Liver (tissue), 3 donors: ENCODE measurements around the gene WWOX.

ENCODE experiments used
- JUND ChIP-seq, 2 donors: IDR thresholded peaks; 2 replicates each; pipeline ENCODE4 v1.6.1; 2016; ENCODE audit warnings: antibody characterized with exemption in 2 of 2
- RXRA ChIP-seq, 2 donors: IDR thresholded peaks; 2 replicates each; pipeline ENCODE4 v1.6.1; 2017 to 2018; ENCODE audit warnings: antibody characterized with exemption in 2 of 2, mild to moderate bottlenecking in 1 of 2
- TAF1 ChIP-seq: conservative IDR thresholded peaks from 2 replicates; pipeline ENCODE4 v1.6.1; 2016; ENCODE audit warnings: antibody characterized with exemption, mild to moderate bottlenecking
- TF ChIP-seq, protein P1 (sequence below): fragments of 150-350 bp; IDR thresholded peaks from 2 replicates; pipeline ENCODE4 v1.5.1; 2017; ENCODE audit warnings: improper control_type of control experiment, low read depth, low read length; ENCODE audit not compliant: missing input control
- TF ChIP-seq, protein P2 (sequence below): IDR thresholded peaks from 2 replicates; pipeline ENCODE4 v1.6.1; 2016; ENCODE audit warnings: antibody characterized with exemption
- TF ChIP-seq, protein P3 (sequence below): IDR thresholded peaks from 2 replicates; pipeline ENCODE4 v1.6.1; 2016; ENCODE audit warnings: antibody characterized with exemption
- donor health status: healthy.
- donor health status: healthy.

DNA sequence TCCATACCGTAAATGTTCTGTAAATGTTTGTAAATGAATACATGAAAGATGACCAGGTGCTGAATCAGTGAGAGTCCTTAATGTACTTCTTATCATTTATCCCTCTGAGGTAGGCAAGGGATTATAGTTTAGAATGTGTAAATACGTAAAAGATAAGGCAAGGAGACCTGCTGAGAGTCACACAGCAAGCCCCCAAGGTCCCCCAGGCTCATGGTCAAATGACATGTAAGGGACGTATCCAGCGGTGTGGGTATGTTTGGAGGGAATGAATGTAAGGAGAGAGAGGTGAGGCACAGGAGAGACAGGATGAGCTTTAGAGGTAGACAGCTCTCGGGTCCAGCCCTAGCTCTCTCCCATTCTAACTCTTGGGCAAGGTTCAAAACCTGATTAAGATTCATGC, 341.8 kb downstream of the WWOX start:
- TF ChIP-seq TAF1: no peak
- TF ChIP-seq, protein P1, sequence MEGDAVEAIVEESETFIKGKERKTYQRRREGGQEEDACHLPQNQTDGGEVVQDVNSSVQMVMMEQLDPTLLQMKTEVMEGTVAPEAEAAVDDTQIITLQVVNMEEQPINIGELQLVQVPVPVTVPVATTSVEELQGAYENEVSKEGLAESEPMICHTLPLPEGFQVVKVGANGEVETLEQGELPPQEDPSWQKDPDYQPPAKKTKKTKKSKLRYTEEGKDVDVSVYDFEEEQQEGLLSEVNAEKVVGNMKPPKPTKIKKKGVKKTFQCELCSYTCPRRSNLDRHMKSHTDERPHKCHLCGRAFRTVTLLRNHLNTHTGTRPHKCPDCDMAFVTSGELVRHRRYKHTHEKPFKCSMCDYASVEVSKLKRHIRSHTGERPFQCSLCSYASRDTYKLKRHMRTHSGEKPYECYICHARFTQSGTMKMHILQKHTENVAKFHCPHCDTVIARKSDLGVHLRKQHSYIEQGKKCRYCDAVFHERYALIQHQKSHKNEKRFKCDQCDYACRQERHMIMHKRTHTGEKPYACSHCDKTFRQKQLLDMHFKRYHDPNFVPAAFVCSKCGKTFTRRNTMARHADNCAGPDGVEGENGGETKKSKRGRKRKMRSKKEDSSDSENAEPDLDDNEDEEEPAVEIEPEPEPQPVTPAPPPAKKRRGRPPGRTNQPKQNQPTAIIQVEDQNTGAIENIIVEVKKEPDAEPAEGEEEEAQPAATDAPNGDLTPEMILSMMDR: no peak
- TF ChIP-seq, protein P2, sequence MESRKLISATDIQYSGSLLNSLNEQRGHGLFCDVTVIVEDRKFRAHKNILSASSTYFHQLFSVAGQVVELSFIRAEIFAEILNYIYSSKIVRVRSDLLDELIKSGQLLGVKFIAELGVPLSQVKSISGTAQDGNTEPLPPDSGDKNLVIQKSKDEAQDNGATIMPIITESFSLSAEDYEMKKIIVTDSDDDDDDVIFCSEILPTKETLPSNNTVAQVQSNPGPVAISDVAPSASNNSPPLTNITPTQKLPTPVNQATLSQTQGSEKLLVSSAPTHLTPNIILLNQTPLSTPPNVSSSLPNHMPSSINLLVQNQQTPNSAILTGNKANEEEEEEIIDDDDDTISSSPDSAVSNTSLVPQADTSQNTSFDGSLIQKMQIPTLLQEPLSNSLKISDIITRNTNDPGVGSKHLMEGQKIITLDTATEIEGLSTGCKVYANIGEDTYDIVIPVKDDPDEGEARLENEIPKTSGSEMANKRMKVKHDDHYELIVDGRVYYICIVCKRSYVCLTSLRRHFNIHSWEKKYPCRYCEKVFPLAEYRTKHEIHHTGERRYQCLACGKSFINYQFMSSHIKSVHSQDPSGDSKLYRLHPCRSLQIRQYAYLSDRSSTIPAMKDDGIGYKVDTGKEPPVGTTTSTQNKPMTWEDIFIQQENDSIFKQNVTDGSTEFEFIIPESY: no peak
- no peak for TF ChIP-seq JUND (IDR thresholded peaks at IDR 0.05)
- no peak for TF ChIP-seq RXRA (IDR thresholded peaks at IDR 0.05)
- TF ChIP-seq, protein P3, sequence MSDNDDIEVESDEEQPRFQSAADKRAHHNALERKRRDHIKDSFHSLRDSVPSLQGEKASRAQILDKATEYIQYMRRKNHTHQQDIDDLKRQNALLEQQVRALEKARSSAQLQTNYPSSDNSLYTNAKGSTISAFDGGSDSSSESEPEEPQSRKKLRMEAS: no peak
